Right lobe of liver (tissue), 4 donors: ENCODE measurements around the gene RPS5.

Experiments used
- POLR2A ChIP-seq: fragments of 450-650 bp; IDR thresholded peaks from one replicate; pipeline ENCODE4 v1.6.1; 2017; ENCODE audit warnings: antibody characterized with exemption, mild to moderate bottlenecking
- TF ChIP-seq, protein P1 (sequence below), 4 donors: fragments of 200-600 bp in 3 of 4; fragments of 450-650 bp in 1 of 4; IDR thresholded peaks; one replicate each; pipeline versions ENCODE4 v1.5.1 to v1.8.0; 2016 to 2022; ENCODE audit warnings: antibody characterized with exemption in 4 of 4, mild to moderate bottlenecking in 2 of 4
- donor health status: DM: no; HTN: no; CAD: no.
- donor health status: DM: no; HTN: no; CAD: no.
- donor health status: DM: no; HTN: yes; CAD: no.

DNA sequence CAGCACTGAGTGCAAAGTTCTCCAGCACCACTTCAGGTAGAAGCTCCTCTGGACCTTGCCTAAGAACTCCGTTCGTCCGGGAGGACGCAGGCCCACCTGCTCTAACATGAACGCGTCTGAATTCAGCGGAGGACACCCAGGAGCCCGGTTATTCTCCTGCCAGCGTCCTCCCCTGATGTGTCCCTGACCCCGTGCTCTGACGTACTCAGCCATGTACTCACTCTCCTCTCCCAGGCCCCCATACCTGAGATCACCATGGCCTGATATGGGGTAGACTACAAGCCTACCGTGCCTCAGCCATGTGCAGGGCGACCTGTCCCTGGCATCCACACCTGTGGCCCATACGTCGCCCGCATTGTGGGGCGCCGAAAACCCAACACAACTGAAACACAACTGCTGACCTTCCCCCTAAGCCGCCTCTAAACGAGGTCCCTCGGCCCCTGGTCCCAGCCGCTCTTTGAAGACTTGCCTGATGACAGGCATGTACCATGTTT, 20.6 kb downstream of the RPS5 start:
- TF ChIP-seq, protein P1, sequence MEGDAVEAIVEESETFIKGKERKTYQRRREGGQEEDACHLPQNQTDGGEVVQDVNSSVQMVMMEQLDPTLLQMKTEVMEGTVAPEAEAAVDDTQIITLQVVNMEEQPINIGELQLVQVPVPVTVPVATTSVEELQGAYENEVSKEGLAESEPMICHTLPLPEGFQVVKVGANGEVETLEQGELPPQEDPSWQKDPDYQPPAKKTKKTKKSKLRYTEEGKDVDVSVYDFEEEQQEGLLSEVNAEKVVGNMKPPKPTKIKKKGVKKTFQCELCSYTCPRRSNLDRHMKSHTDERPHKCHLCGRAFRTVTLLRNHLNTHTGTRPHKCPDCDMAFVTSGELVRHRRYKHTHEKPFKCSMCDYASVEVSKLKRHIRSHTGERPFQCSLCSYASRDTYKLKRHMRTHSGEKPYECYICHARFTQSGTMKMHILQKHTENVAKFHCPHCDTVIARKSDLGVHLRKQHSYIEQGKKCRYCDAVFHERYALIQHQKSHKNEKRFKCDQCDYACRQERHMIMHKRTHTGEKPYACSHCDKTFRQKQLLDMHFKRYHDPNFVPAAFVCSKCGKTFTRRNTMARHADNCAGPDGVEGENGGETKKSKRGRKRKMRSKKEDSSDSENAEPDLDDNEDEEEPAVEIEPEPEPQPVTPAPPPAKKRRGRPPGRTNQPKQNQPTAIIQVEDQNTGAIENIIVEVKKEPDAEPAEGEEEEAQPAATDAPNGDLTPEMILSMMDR (IDR thresholded peaks at IDR 0.05) = no peak
- no peak for TF ChIP-seq POLR2A
